Mesenchymal stem cell (in vitro differentiated cells and primary cell): ENCODE measurements around the gene INSL4.

Experiments
- DNase-seq: peaks from one replicate; pipeline ENCODE4 v3.0.0-alpha.2; 2013
- H2AFZ ChIP-seq: one replicate; pipeline ENCODE4 v1.6.1; 2013; ENCODE audit warnings: low read depth, mild to moderate bottlenecking, control low read depth, inconsistent platforms, low read length, moderate library complexity
- H2AK5ac ChIP-seq: 2 replicates; pipeline ENCODE4 v1.6.1; 2013; ENCODE audit warnings: low read length, moderate library complexity, mild to moderate bottlenecking, inconsistent platforms; ENCODE audit not compliant: severe bottlenecking
- H2BK120ac ChIP-seq: one replicate; pipeline ENCODE4 v1.6.1; 2013; ENCODE audit warnings: low read depth, mild to moderate bottlenecking, inconsistent platforms, low read length, moderate library complexity
- H2BK12ac ChIP-seq, 2 experiments: one replicate each; pipeline ENCODE4 v1.6.1; 2013; ENCODE audit warnings: inconsistent platforms in 2 of 2, low read length in 2 of 2, mild to moderate bottlenecking in 2 of 2, moderate library complexity in 2 of 2, control low read depth in 1 of 2
- H2BK15ac ChIP-seq: one replicate; pipeline ENCODE4 v1.6.1; 2013; ENCODE audit warnings: mild to moderate bottlenecking, low read depth, inconsistent platforms; ENCODE audit not compliant: poor library complexity, severe bottlenecking
- H2BK5ac ChIP-seq: 2 replicates; pipeline ENCODE4 v1.6.1; 2013; ENCODE audit warnings: low read depth, mild to moderate bottlenecking, low read length, control low read depth, inconsistent platforms; ENCODE audit not compliant: poor library complexity, severe bottlenecking
- H3K14ac ChIP-seq, 2 experiments: one replicate each; pipeline ENCODE4 v1.6.1; 2013; ENCODE audit warnings: inconsistent platforms in 2 of 2, low read length in 2 of 2, control low read depth in 1 of 2, mild to moderate bottlenecking in 1 of 2, moderate library complexity in 1 of 2
- H3K18ac ChIP-seq, 2 experiments: one replicate each; pipeline ENCODE4 v1.6.1; 2013; ENCODE audit warnings: inconsistent platforms in 2 of 2, low read length in 2 of 2, control low read depth in 1 of 2, low read depth in 1 of 2, mild to moderate bottlenecking in 1 of 2
- H3K23ac ChIP-seq, 2 experiments: one replicate each; pipeline ENCODE4 v1.6.1; 2013; ENCODE audit warnings: inconsistent platforms in 2 of 2, low read length in 2 of 2, mild to moderate bottlenecking in 2 of 2, moderate library complexity in 2 of 2, control low read depth in 1 of 2
- H3K27ac ChIP-seq: 2 replicates; pipeline ENCODE4 v1.5.1; 2013; ENCODE audit warnings: mild to moderate bottlenecking, moderate library complexity, low read length, control low read depth, inconsistent platforms; ENCODE audit not compliant: poor library complexity, severe bottlenecking
- H3K27me3 ChIP-seq, 2 experiments: 2 replicates each; pipeline versions ENCODE4 v1.6.1 to v1.7.0; 2013; ENCODE audit warnings: low read length in 2 of 2, mild to moderate bottlenecking in 2 of 2, moderate library complexity in 2 of 2, control low read depth in 1 of 2, inconsistent platforms in 1 of 2; ENCODE audit not compliant: control insufficient read depth in 1 of 2, insufficient read depth in 1 of 2
- H3K36me3 ChIP-seq, 2 experiments: 2 replicates each; pipeline versions ENCODE4 v1.6.1 to v1.7.0; 2013; ENCODE audit warnings: low read length in 2 of 2, control low read depth in 1 of 2, inconsistent platforms in 1 of 2, low read depth in 1 of 2, mild to moderate bottlenecking in 1 of 2; ENCODE audit not compliant: insufficient read depth in 2 of 2, control insufficient read depth in 1 of 2
- H3K4ac ChIP-seq, 2 experiments: one replicate each; pipeline ENCODE4 v1.6.1; 2013; ENCODE audit warnings: inconsistent platforms in 2 of 2, low read length in 2 of 2, mild to moderate bottlenecking in 2 of 2, moderate library complexity in 2 of 2, control low read depth in 1 of 2, low read depth in 1 of 2
- H3K4me1 ChIP-seq: 2 replicates; pipeline ENCODE4 v1.6.1; 2013; ENCODE audit warnings: low read depth, low read length, control low read depth; ENCODE audit not compliant: control insufficient read depth, insufficient read depth
- H3K4me2 ChIP-seq: 2 replicates; pipeline ENCODE4 v1.6.1; 2013; ENCODE audit warnings: low read length, mild to moderate bottlenecking, inconsistent platforms; ENCODE audit not compliant: poor library complexity, severe bottlenecking
- H3K4me3 ChIP-seq, 2 experiments: 2 replicates each; pipeline versions ENCODE4 v1.5.1 to v1.7.0; 2013; ENCODE audit warnings: low read length in 2 of 2, mild to moderate bottlenecking in 2 of 2, control low read depth in 1 of 2, low read depth in 1 of 2; ENCODE audit not compliant: insufficient read depth in 1 of 2
- H3K79me1 ChIP-seq: replicated peaks from 2 replicates; pipeline ENCODE4 v1.6.1; 2013; ENCODE audit warnings: mild to moderate bottlenecking, control low read depth, low read length, inconsistent platforms; ENCODE audit not compliant: poor library complexity, severe bottlenecking
- H3K9ac ChIP-seq: 2 replicates; pipeline ENCODE4 v1.7.0; 2013; ENCODE audit warnings: mild to moderate bottlenecking, low read length, moderate library complexity
- H3K9me3 ChIP-seq: 2 replicates; pipeline ENCODE4 v1.7.0; 2013; ENCODE audit warnings: mild to moderate bottlenecking, low read length; ENCODE audit not compliant: control insufficient read depth
- H4K8ac ChIP-seq: one replicate; pipeline ENCODE4 v1.6.1; 2013; ENCODE audit warnings: inconsistent platforms, mild to moderate bottlenecking, low read length, moderate library complexity
- H4K91ac ChIP-seq: one replicate; pipeline ENCODE4 v1.6.1; 2013; ENCODE audit warnings: mild to moderate bottlenecking, low read length, inconsistent platforms
- WGBS: methylation state at CpG from one replicate; pipeline ENCODE4 v1.1.7; 2013; ENCODE audit warnings: mixed read lengths; 5-methylcytosine and 5-hydroxymethylcytosine counted together

INSL4 gene

GRCh38 chr9:5188060-5188984, 42.9 kb upstream of the INSL4 start:
- Histone ChIP-seq H3K9me3 (no peaks in the 10 kb centered on the region), H4K91ac (no peak overlapping the region), H3K4ac (no peak overlapping the region), H2BK120ac (no peak overlapping the region), H2AFZ (no peak overlapping the region), H2BK5ac (no peak overlapping the region), H2BK15ac (no peak overlapping the region), H3K36me3 (no peaks in the 10 kb centered on the region), H3K4me1 (no peaks in the 10 kb centered on the region), H3K4me3 (peak overlapping the region in 1 of 2 experiments; percentile 31), H4K8ac (no peak overlapping the region), H3K27ac (no peak overlapping the region), H3K27me3 (peaks cover 0 to 25% of the 10 kb centered on the region in 2 experiments), H3K9ac (no peak overlapping the region), H3K23ac (no peak overlapping the region), H3K4me2 (no peak overlapping the region), H3K18ac (no peak overlapping the region), H3K14ac (no peak overlapping the region), H2BK12ac (no peak overlapping the region), H2AK5ac (no peak overlapping the region), H3K79me1 (no peaks in the 10 kb centered on the region)
- WGBS, result 95% methylated on average over 9 of the region's 10 CpGs
- DNase-seq, result no peak

GRCh38 chr9:5191985-5192384, 39.2 kb upstream of the INSL4 start:
- H2BK12ac ChIP-seq, result no peak overlapping the region
- peaks cover 0 to 25% of the 10 kb centered on the region in 2 experiments for H3K27me3 ChIP-seq
- H2BK5ac ChIP-seq, result no peak overlapping the region
- no peaks in the 10 kb centered on the region for H3K4me1 ChIP-seq
- no peaks in the 10 kb centered on the region for H3K36me3 ChIP-seq
- no peak overlapping the region for H3K9ac ChIP-seq
- no peaks in the 10 kb centered on the region for H3K79me1 ChIP-seq
- H3K4me2 ChIP-seq, result no peak overlapping the region
- no peak overlapping the region for H2AFZ ChIP-seq
- no peak overlapping the region for H3K27ac ChIP-seq
- no peaks in the 10 kb centered on the region for H3K9me3 ChIP-seq
- no peak overlapping the region for H3K18ac ChIP-seq
- H2AK5ac ChIP-seq, result no peak overlapping the region
- H3K14ac ChIP-seq, result no peak overlapping the region
- no peak for DNase-seq
- H4K91ac ChIP-seq, result no peak overlapping the region
- H2BK120ac ChIP-seq, result no peak overlapping the region
- no peak overlapping the region for H3K23ac ChIP-seq
- no peak overlapping the region for H4K8ac ChIP-seq
- no peak overlapping the region for H2BK15ac ChIP-seq
- no peak overlapping the region for H3K4me3 ChIP-seq
- 85% methylated on average over 2 of the region's 3 CpGs for WGBS
- no peak overlapping the region for H3K4ac ChIP-seq

- no peak overlapping the region for H3K4ac ChIP-seq
- H3K4me3 ChIP-seq, result no peak overlapping the region
- peaks cover 0 to 18% of the 10 kb centered on the region in 2 experiments for H3K27me3 ChIP-seq
- H3K36me3 ChIP-seq, result no peaks in the 10 kb centered on the region
- DNase-seq, result no peak
- no peak overlapping the region for H4K8ac ChIP-seq
- H3K4me2 ChIP-seq, result no peak overlapping the region
- H2BK15ac ChIP-seq, result no peak overlapping the region
- peaks cover 9% of the 10 kb centered on the region for H3K9me3 ChIP-seq
- no peaks in the 10 kb centered on the region for H3K79me1 ChIP-seq
- no peak overlapping the region for H3K9ac ChIP-seq
- no peak overlapping the region for H2AFZ ChIP-seq
- H2BK120ac ChIP-seq, result no peak overlapping the region
- no peak overlapping the region for H3K14ac ChIP-seq
- H3K23ac ChIP-seq, result no peak overlapping the region
- H2BK12ac ChIP-seq, result no peak overlapping the region
- no peak overlapping the region for H2AK5ac ChIP-seq
- H3K4me1 ChIP-seq, result no peaks in the 10 kb centered on the region
- no peak overlapping the region for H3K27ac ChIP-seq
- no peak overlapping the region for H3K18ac ChIP-seq
- H2BK5ac ChIP-seq, result no peak overlapping the region
- H4K91ac ChIP-seq, result no peak overlapping the region
- WGBS, result 100% methylated on average over 1 of the region's 2 CpGs
Measured at GRCh38 chr9:5193345-5193744, 37.9 kb upstream of the INSL4 start.

GRCh38 chr9:5195463-5195862, 35.8 kb upstream of the INSL4 start:
- Histone ChIP-seq H2BK120ac (no peak overlapping the region), H3K4me3 (no peak overlapping the region), H3K23ac (no peak overlapping the region), H3K4me1 (no peaks in the 10 kb centered on the region), H3K79me1 (no peaks in the 10 kb centered on the region), H4K91ac (no peak overlapping the region), H2BK12ac (no peak overlapping the region), H2BK15ac (no peak overlapping the region), H3K27ac (no peak overlapping the region), H3K9ac (no peak overlapping the region), H3K27me3 (peaks cover 0 to 4% of the 10 kb centered on the region in 2 experiments), H4K8ac (no peak overlapping the region), H2AK5ac (no peak overlapping the region), H3K14ac (no peak overlapping the region), H3K9me3 (peaks cover 9% of the 10 kb centered on the region), H3K4me2 (no peak overlapping the region), H3K18ac (no peak overlapping the region), H2AFZ (no peak overlapping the region), H3K36me3 (no peaks in the 10 kb centered on the region), H2BK5ac (no peak overlapping the region), H3K4ac (no peak overlapping the region)
- WGBS, result no CpG with 5 or more reads among the region's 1 CpG
- DNase-seq, result no peak
